Skin of body (tissue), 2 donors: ENCODE data around the gene DUS3L. TPM values are rescaled to one million over a fixed set of nuclear protein-coding genes. Genes with fewer than 3 reads are reported as not detected.
A peak's percentile ranks its signal among the peaks of the same experiment; 100 is the strongest.

ENCODE experiments used
- DNase-seq: peaks from one replicate; lab custom pipeline; 2025; lab: John Stamatoyannopoulos, UW
- total RNA-seq: library from RNA; depleted of rRNA; stranded (reverse); fragments of >200 nt; gene quantifications from one replicate; pipeline ENCODE4 v1.2.3, GENCODE V29; 2014

Gene DUS3L
- total RNA-seq, 1 donor from 2014 or later = 16.7 TPM

- no peak for DNase-seq
Observed at GRCh38 chr19:5822181-5822844, 31.4 kb upstream of the DUS3L start.

DNA sequence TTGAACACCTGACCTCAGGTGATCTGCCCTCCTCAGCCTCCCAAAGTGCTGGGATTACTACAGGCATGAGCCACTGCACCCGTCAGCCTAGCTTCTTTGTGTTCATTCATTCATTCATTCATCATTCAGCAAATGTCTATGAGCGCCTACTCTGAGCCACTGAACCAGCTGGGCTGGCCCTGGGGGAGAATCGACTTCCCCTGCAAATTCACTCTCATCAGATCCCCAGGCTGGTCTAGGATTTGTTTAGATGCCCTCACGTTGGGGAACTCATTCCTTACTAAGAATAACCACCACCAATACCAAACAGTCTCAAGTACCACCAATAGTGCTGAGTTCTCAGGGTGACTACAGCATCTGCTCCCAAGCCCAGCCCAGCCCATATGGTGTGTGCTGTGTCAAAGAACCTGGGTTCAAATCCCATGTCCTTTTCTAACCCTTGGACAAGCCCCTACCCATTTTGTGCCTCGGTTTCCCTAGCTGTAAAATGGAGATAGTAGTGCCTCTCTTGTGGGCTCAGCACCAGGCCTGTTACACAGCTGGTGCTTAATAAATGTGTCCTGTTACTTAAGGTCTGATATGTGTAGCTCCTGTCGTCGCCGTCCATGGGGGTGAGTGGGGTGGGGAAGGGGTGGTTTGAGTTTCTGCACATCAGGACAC, 30.7 kb upstream of the DUS3L start:
- DNase-seq = no peak

DNA sequence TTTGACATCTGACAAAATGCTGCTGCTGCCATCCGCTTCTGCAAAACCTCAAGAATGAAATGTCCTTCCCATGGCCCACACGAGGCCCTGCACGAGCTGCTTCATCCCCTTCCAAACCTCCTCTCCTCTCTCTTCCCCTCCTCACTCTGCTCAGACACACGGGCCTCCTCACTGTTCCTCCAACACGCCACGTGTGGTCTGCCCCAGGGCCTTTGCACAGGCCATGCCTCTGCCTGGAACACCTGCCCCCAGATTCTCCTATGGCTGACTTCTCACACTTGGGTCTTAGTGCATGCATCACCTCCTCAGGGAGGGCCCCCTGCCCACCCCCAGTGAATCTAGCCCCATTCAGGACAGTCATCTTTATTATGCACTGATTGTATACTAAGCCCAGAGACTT, 29.8 kb upstream of the DUS3L start:
- DNase-seq = no peak

GRCh38 chr19:5818594-5818993, 27.6 kb upstream of the DUS3L start:
- no peak for DNase-seq

GRCh38 chr19:5817218-5817617, 26.3 kb upstream of the DUS3L start:
- DNase-seq = no peak

DNA sequence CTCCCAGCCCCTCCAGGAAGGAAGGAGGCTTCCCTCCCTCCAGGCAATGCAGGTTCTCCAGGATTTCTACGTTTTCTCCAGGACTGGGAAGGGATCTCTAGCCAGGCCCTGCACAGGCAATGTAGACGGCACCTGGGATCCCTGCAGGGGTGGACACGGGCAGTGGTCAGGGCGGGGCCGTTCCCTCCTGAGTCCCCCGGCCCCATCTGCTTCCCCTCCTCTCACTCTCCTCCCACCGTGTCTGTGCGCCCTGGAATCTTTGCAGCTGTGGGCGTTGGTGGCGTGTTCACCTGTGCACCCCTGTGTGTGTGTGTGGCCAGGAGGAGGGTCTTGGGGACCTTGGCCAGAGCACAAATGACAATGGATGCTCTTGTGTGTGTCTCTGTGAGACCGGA, 23.9 kb upstream of the DUS3L start:
- DNase-seq = no peak

GRCh38 chr19:5814123-5814851, 23.3 kb upstream of the DUS3L start:
- no peak for DNase-seq

- DNase-seq = no peak
Observed at GRCh38 chr19:5811117-5811516, 20.2 kb upstream of the DUS3L start.

DNA sequence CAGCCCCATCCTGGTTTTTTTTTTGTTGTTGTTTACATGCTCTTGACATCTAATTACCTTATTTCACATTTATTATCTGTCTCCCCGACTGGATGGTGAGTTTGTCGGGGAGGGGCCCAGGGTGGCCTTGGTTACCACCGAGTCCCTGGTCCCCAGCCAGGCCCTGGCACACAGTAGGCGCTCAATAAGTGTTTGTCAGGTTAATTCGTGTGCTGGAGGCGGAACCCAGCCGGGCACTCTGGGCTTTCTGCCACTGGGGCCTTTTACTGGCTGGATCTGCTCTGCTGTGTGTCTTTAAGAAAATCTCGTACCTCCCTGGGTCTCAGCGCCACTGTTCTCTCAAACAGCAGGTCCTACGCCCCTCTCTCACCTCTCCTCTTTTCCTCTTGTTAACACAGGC, 18.5 kb upstream of the DUS3L start:
- no peak for DNase-seq

DNA sequence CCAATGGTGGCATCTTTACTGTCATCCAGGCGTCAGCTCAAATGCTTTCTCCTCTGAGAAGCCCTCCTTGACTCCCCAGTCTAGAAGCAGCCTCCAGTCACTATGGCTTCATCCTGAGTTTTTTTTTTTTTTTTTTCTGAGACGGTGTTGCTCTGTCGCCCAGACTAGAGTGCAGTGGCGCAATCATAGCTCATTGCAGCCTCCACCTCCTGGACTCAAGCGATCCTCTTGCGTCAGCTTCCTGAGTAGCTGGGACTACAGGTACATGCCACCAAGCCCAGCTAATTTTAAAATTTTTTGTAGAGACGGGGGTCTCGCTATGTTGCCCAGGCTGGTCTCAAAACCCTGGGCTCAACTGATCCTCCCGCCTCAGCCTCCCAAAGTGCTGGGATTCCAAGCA, 18.1 kb upstream of the DUS3L start:
- DNase-seq = no peak

DNA sequence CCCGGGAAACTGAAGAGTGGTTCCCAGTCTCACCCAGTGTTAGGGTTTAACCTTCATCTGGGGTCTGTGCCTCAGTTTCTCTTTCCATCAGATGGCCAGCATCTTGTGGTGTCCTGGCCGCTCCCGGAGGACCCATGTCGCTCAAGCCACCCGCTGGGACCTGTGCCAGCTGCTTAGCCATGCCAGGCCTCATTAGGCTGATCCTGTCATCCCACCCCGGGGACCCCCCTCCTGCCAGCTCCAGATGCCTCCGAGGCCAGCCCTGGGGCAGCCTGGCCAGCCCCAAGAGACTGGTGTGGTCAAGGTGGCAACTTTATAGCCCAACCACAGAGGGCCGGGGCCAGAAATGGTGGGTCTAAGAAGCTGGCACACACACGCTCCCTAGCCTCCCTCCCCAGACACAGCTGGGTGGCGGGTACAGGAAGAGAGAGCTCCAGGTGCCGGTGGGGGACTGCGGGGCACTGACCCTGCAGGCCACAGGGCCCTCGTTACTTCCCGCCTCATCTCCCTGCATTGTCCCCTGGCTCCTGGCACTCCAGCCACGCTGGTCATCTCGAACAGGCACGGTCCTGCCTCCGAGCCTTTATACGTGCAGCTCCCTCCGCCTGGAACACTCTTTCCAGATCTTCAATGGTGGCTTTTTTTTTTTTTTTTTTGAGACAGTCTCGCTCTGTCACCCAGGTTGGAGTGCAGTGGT, 17.3 kb upstream of the DUS3L start:
- DNase-seq = no peak

DNA sequence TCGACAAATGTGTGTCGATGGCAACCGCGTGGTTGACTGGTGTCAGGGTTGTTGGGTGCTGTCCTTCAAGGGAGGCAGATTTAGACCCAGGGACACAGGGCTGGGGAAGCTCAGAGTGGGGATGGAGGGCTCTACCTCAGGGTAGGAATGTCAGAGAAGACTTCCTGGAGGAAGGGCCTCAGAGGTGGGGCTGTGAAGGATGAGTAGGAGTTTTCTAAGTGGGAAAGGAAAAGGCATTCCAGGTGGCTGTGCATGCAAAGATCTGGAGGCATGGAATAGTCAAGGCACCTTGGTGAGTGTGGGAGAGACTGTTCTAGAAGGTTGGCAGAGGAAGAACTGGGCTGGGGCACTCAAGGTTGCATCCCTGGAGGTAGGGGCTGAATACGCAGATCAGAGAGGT, 15.9 kb upstream of the DUS3L start:
- no peak for DNase-seq

DNA sequence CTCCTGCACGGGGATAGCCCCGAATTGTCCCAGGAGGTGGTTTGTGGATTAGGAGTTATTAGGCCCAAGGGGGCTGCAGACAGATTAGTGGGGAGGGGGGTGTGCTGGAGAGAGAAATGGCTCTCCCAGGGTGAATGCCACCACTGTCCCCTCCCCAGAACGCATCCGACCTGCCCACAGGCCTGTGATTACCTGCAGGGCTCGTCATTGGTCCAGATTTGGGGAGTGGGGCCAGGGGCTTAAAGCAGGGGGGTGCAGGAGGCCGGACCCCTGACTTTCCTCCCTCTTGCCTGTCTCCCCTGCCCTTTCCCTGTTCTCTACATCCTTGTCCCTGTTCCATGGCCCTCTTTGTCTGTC, 15.1 kb upstream of the DUS3L start:
- no peak for DNase-seq

DNA sequence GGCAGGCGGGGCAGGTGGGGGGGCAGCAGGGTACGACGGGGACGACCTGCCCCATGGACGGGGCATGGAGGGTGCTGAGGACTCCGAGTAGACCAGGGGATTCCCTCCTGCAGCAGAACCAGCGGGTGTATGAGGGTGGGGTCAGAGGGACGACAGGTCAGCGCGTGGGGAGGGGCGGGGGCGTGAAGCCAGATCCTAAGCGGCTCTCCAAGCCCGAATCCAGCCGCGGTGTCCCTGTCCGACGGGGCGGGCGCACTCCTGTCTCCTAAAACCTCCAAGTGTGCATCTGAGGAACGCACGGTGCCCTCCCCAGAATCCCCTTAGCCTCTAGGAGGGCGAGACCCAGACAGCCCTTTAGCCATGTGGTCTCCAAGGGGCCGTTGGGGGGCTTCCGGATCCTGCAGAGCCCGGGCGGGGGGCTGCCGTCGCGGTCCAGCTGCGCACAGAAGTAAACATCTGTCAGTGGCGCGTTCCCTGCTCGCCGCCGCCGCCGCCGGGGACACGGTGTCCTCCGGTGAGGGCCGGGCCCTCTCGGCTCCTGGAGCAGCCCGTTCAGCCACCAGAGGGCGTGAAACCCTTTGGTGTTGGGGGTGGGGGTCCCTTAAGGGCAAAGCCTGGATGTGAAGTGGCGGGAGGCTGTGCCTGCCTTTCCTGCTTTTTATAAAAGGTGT, 14.6 kb upstream of the DUS3L start:
- no peak for DNase-seq

DNA sequence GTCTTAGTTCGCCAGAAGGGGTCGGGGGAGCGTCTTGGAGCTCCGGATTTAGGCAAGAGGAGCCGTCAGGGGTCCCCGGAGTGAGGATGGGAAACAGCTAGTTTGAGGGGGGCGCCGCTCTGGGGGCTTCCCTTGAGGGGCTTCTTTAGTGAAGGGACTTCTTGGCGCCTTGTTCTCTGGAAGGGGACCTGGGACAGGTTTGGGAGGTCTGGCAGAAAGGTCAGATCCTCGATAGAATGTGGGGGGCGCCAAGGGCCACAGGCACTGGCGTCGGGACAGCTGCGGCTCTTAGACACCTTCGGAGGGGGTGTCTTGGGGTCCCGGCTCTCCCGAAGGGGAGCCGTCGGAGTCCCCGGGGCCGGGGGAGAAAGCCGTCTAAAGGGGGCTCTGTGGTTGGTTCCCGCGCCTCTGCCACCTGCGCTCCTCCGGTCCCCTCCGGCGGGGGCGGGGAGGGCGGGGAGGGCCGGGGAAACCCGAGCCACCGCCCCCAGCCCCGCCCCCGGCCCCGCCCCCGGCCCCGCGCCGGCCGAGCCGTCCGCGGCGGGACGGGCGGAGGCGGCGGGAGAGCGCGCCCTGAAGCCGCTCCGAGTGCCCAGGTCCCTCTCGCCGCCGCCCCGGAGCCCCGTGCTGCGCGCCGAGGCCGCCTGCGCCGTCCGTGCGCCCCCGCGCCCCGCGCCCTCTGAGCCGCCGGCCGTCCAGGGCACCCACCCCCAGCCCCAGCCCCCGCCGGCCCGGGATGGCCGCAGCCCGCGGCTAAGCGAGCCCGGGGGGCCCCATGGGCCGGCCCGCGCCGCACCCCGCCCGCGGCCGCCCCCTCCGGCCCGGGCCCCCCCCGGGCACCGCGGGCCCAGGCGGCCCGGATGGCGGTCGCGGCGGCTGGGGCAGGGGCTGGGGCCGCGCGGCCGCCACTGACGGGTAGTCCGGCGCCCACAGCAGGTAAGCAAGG, 13.8 kb upstream of the DUS3L start, which contains the start of gene NRTN:
TSS of gene NRTN (plus strand) at position 552 of the 946 bp plus-strand sequence. CDS start 19,099 bp downstream, outside the sequence.
- no peak for DNase-seq

- DNase-seq = peak; percentile 92
Observed at GRCh38 chr19:5803752-5804515, 13.0 kb upstream of the DUS3L start.

DNA sequence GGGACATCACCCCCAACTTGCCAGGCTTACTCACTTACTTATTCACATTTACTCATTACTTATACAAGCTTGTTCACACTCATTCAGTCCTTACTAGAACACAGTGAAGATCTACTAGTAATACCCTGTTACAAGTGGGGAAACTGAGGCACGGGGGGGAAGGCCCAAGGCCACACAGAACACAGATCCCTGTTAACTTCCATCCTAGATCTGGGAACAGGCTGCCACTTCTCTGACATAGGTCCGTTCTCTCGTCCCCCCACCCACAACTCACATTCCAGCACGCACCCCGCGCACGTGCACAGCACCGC, 12.4 kb upstream of the DUS3L start:
- no peak for DNase-seq

- peak; percentile 84 for DNase-seq
Observed at GRCh38 chr19:5801796-5802619, 11.0 kb upstream of the DUS3L start.
